NOMO-1 treated with dmso at 0.1 percent for 144 hours (cell line): ENCODE data around the gene KCNK5.

Experiments used
- DNase-seq: peaks from one replicate; lab custom pipeline; 2025; ENCODE audit not compliant: unreplicated experiment; lab: John Stamatoyannopoulos, UW

KCNK5 gene

DNA sequence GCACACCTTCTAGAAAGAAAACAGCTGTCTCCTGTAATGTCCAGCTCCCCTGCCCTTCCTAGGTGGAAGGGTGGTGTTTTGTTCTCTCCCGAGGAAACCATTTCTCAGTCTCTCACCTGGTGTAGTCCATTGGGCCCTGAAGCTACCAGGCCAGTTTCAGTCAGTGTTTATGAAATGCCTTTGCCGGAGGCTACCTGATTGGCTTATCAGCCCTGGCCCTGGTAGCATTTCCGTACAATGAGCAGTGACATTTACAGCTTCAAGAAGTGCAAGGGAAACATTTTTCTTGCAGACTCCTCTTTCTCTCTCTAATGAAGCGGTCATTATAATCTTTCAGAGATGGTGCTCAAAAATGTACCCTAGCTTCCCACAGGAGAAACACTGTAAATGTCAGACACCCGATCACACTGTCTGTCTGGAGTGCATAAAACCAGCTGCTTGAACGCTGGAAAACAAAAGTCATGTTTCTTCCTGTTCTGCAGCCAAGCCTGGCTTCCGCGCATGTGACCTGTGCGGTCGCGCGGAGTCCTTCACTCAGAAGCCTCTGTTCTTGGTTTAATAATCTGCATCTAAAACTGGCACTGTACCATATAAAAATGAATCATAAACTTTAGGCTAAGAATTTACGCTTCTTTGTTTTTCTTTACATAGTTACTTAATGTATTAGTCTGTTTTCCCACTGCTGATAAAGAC lies 85.9 kb downstream of the KCNK5 start:
- no peak for DNase-seq

DNA sequence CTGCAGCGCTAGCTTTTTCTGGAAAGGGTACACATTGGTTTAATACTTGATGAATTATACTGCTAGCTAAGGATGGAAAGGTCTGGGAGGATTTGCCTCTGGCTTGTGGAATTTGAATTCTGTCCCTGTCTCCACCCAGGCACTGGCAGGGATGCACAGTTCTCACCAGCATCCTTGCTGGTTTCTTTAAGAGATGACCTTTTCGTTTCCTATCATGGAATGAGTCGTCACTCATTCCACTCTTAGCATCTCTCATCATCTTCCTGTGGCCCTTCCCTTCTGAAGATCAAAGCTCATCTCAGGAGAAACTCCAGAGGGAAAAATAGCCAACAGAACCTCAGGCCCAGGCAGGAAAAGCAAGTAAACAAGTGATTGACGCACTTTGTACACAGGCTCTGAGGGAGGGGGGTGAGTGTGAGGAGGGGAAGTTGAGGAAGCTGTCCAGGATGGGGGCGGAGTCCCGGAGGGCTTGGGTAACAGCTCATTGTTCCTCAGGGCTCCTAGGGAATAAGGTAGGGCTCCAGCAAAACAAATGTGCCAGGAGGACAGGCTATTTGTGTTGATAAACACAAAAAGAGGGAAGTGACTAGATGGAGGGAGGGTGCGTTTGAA lies 88.6 kb downstream of the KCNK5 start:
- no peak for DNase-seq
